Activated CD4-positive, CD25-positive, alpha-beta regulatory T cell (primary cell): ENCODE measurements around the gene EFNB1.

ENCODE experiments used
- DNase-seq, 4 experiments: peaks; one replicate each; lab custom pipeline; 2025; lab: John Stamatoyannopoulos, UW

The EFNB1 gene

GRCh38 chrX:68843992-68844391 lies 15.2 kb downstream of the EFNB1 start:
- no peak for DNase-seq

- DNase-seq: no peak
Measured at GRCh38 chrX:68844581-68844980, 15.8 kb downstream of the EFNB1 start.

GRCh38 chrX:68846536-68846935 lies 17.7 kb downstream of the EFNB1 start:
- DNase-seq: no peak

GRCh38 chrX:68847172-68847571 lies 18.4 kb downstream of the EFNB1 start:
- no peak for DNase-seq

- DNase-seq: no peak
Measured at GRCh38 chrX:68848189-68848940, 19.5 kb downstream of the EFNB1 start.

GRCh38 chrX:68851082-68851481 lies 22.3 kb downstream of the EFNB1 start:
- no peak for DNase-seq

GRCh38 chrX:68852046-68852445 lies 23.2 kb downstream of the EFNB1 start:
- no peak for DNase-seq

- no peak for DNase-seq
Measured at GRCh38 chrX:68853665-68854251, 24.9 kb downstream of the EFNB1 start.

- no peak for DNase-seq
Measured at GRCh38 chrX:68865300-68865699, 36.5 kb downstream of the EFNB1 start.

- DNase-seq: no peak
Measured at GRCh38 chrX:68865926-68866325, 37.1 kb downstream of the EFNB1 start.

- no peak for DNase-seq
Measured at GRCh38 chrX:68867458-68868112, 38.8 kb downstream of the EFNB1 start.

- DNase-seq: no peak
Measured at GRCh38 chrX:68868316-68868715, 39.5 kb downstream of the EFNB1 start.

GRCh38 chrX:68868902-68869800 lies 40.3 kb downstream of the EFNB1 start:
- no peak for DNase-seq

GRCh38 chrX:68870357-68870756 lies 41.5 kb downstream of the EFNB1 start:
- no peak for DNase-seq

- no peak for DNase-seq
Measured at GRCh38 chrX:68872171-68872570, 43.4 kb downstream of the EFNB1 start.

GRCh38 chrX:68874076-68874475 lies 45.3 kb downstream of the EFNB1 start:
- DNase-seq: no peak

- DNase-seq: no peak
Measured at GRCh38 chrX:68876731-68877130, 47.9 kb downstream of the EFNB1 start.

GRCh38 chrX:68877606-68878005 lies 48.8 kb downstream of the EFNB1 start:
- no peak for DNase-seq

- DNase-seq: no peak
Measured at GRCh38 chrX:68878977-68879645, 50.3 kb downstream of the EFNB1 start.

- no peak for DNase-seq
Measured at GRCh38 chrX:68880846-68881552, 52.2 kb downstream of the EFNB1 start.

GRCh38 chrX:68881911-68882310 lies 53.1 kb downstream of the EFNB1 start:
- no peak for DNase-seq
